Activated T-helper 17 cell treated with anti-CD3 and anti-CD28 coated beads, Interleukin-2, amount 50 U/mL, for 72 hours (primary cell): ENCODE results near the gene ARAF. TPM values are rescaled to one million over a fixed set of nuclear protein-coding genes. Genes with fewer than 3 reads are reported as not detected.

Experiments used
- ATAC-seq: fragments of 150-1000 bp; cut with Tn5 transposase; replicated peaks from 2 replicates; pipeline ENCODE4 v1.10.0; 2021; ENCODE audit warnings: mild to moderate bottlenecking, moderate library complexity
- H3K27ac Mint-ChIP-seq: one replicate; pipeline ENCODE4 v1.8.0; 2022; ENCODE audit warnings: mixed read lengths
- H3K27me3 Mint-ChIP-seq: one replicate; pipeline ENCODE4 v1.8.0; 2022; ENCODE audit warnings: mixed read lengths
- H3K36me3 Mint-ChIP-seq: one replicate; pipeline ENCODE4 v1.8.0; 2022; ENCODE audit warnings: low read depth, mild to moderate bottlenecking, mixed read lengths
- H3K4me1 Mint-ChIP-seq: one replicate; pipeline ENCODE4 v1.8.0; 2022; ENCODE audit warnings: mixed read lengths
- H3K4me3 Mint-ChIP-seq: one replicate; pipeline ENCODE4 v1.8.0; 2022; ENCODE audit warnings: mild to moderate bottlenecking, mixed read lengths
- H3K9me3 Mint-ChIP-seq: one replicate; pipeline ENCODE4 v1.8.0; 2022; ENCODE audit warnings: mixed read lengths
- total RNA-seq, 2 donors: library from RNA; stranded (reverse); gene quantifications; one replicate each; pipeline ENCODE4 v1.2.3, GENCODE V29; 2022

Gene ARAF
- total RNA-seq, 2 donors from 2014 or later = 74.8 to 75.5 TPM

DNA sequence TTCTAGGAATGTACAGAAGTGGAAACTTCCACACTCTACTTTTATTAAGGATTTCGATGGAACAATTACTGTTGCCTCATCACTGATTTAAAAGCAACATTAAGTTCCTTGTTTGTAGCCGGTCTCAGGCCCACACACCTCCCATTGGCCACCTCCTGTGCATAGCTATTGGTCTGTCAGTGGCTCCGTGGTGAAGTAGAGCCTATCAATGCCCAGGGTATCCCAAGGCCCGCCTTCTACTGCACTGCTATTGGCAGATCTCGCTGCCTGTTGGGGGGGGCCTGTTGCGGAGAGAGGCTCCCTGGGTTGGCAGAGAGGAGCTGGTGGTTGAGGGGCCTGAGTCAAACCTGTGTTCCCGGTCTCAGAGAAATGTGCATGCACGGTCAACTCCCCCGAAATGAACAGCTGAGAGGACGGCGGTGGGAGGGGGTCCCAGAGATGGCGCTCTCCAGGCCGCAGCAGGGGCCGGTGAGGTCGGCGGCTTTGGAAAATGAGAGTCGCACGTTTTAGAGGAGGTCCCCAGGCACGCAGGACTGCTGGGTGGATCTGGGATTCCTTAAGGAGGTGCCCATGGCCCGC lies 4.9 kb upstream of the ARAF start:
- Mint-ChIP-seq H3K36me3 (peaks cover 5% of the 10 kb centered on the region), H3K4me1 (peaks cover 9% of the 10 kb centered on the region), H3K27ac (peak overlapping the region; percentile 83), H3K9me3 (no peaks in the 10 kb centered on the region), H3K4me3 (peak overlapping the region; percentile 83), H3K27me3 (no peaks in the 10 kb centered on the region)
- peak; percentile 88 for ATAC-seq

DNA sequence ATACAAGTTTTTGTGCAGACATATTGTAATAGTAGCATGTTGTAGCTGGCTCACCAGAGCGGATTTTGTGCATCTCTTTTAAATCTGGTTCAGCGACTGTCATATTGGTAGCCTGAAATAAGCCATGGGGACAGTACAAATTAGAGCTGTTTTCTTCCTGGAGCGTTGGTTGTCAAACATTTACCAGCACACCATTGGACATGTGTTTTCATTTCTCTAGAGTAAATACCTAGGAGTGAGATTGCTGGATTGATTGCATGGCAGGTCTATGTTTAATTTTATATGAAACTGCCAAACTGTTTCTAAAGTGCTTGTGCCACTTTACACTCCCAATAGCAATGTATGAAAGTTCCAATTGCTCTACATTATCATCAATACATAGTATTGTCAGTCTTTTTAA lies 2.6 kb upstream of the ARAF start:
- Mint-ChIP-seq H3K9me3 (no peaks in the 10 kb centered on the region), H3K27me3 (no peaks in the 10 kb centered on the region), H3K27ac (no peak overlapping the region), H3K4me3 (no peak overlapping the region), H3K36me3 (peaks cover 26% of the 10 kb centered on the region), H3K4me1 (peaks cover 11% of the 10 kb centered on the region)
- ATAC-seq = no peak

GRCh38 chrX:47560179-47560933 lies 649 bp upstream of the ARAF start:
- peaks cover 23% of the 10 kb centered on the region for H3K4me1 Mint-ChIP-seq
- H3K4me3 Mint-ChIP-seq = peak overlapping the region; percentile 96
- no peak for ATAC-seq
- peaks cover 45% of the 10 kb centered on the region for H3K36me3 Mint-ChIP-seq
- no peaks in the 10 kb centered on the region for H3K27me3 Mint-ChIP-seq
- peak overlapping the region; percentile 98 for H3K27ac Mint-ChIP-seq
- H3K9me3 Mint-ChIP-seq = no peaks in the 10 kb centered on the region

DNA sequence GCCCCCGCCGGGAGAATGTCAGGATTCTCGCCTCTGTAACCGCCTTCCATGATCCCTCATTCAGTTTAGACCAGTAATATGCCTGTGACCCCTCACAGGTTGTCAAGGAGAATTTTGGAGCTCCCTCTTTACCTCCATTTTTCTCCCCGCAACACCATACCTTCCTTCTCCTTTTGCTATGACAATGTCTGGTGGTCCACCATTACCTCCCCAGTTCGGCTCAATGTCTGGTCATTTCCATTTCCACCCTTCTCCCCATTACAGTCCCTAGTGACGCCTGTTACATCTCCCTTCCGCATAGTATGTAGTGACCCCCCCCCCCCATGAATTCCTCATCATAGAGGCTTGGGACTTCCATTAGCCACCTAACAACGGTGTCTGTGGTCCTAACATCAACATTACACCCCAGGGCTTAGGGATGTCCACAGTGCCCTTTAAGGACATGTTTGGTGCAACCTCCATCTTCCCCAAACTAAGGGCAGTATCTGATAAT lies 700 bp downstream of the ARAF start:
- ATAC-seq = no peak
- H3K4me3 Mint-ChIP-seq = peak overlapping the region; percentile 96
- no peaks in the 10 kb centered on the region for H3K9me3 Mint-ChIP-seq

DNA sequence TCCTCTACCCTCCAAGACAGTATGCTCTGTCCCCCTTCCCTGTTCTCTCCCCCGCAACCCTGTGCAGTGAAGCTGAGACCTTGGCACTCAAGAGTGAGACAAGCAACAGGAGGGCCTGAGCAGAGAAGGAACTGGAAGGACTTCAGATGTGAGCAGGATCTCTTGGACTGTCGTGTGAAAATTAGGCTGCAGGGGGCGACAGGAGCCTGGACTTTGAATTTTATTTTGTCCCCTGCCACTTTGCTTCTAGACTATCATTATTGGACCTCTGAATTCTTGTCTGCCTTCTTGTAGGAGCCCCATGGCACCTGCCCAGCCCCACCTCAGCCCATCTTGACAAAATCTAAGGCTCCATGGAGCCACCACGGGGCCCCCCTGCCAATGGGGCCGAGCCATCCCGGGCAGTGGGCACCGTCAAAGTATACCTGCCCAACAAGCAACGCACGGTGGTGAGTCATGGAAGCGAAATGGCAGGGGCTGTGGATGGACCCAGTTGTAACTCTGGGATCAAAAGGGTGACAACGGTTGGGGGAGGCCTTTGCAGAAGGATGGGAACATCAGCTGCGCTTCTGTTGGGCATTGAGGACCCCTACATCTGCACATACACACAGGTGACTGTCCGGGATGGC lies 1.7 kb downstream of the ARAF start:
- ATAC-seq = no peak
- Mint-ChIP-seq H3K36me3 (peaks cover 64% of the 10 kb centered on the region), H3K4me3 (peak overlapping the region; percentile 96), H3K27ac (no peak overlapping the region), H3K27me3 (no peaks in the 10 kb centered on the region), H3K4me1 (peaks cover 15% of the 10 kb centered on the region), H3K9me3 (no peaks in the 10 kb centered on the region)

More for the DNA sequence above, 700 bp downstream of the ARAF start:
- Mint-ChIP-seq H3K27ac (peak overlapping the region; percentile 98), H3K4me1 (peaks cover 15% of the 10 kb centered on the region), H3K36me3 (peaks cover 54% of the 10 kb centered on the region), H3K27me3 (no peaks in the 10 kb centered on the region)

- H3K36me3 Mint-ChIP-seq = peaks cover 76% of the 10 kb centered on the region
- H3K4me1 Mint-ChIP-seq = peaks cover 15% of the 10 kb centered on the region
- H3K27me3 Mint-ChIP-seq = no peaks in the 10 kb centered on the region
- peak overlapping the region; percentile 96 for H3K4me3 Mint-ChIP-seq
- no peaks in the 10 kb centered on the region for H3K9me3 Mint-ChIP-seq
- peak overlapping the region; percentile 93 for H3K27ac Mint-ChIP-seq
- ATAC-seq = peak; percentile 34
These were observed 2.9 kb downstream of the ARAF start for GRCh38 chrX:47563801-47564315.

DNA sequence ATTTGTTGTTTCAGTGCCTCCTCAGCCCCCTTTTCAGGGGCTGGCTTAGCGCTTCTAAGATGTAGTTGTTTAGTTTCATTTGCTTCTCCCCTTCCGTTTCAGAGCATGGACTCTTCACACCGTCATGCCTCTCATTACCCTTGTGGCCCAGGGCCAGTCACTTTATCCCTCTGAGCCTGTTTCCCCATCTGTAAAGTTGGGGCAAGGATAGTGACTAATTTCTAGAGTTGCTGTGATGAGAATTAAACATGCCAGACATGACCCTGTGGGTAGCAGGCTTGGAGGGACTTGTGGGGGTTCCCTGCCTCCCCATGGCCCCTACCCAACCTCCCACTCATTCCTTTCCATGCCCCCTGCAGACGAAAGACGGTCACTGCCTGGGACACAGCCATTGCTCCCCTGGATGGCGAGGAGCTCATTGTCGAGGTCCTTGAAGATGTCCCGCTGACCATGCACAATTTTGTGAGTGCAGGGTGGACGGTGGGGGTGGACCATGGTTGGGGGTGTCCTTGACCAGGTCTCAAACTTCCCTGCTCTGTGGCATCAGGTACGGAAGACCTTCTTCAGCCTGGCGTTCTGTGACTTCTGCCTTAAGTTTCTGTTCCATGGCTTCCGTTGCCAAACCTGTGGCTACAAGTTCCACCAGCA lies 3.6 kb downstream of the ARAF start:
- H3K27me3 Mint-ChIP-seq = no peaks in the 10 kb centered on the region
- peak overlapping the region; percentile 93 for H3K27ac Mint-ChIP-seq
- peak overlapping the region; percentile 96 for H3K4me3 Mint-ChIP-seq
- H3K9me3 Mint-ChIP-seq = no peaks in the 10 kb centered on the region
- peak; percentile 46 for ATAC-seq
- peaks cover 15% of the 10 kb centered on the region for H3K4me1 Mint-ChIP-seq
- H3K36me3 Mint-ChIP-seq = peaks cover 83% of the 10 kb centered on the region

- Mint-ChIP-seq H3K4me3 (no peak overlapping the region), H3K27me3 (no peaks in the 10 kb centered on the region), H3K27ac (no peak overlapping the region), H3K36me3 (peaks cover 94% of the 10 kb centered on the region), H3K9me3 (no peaks in the 10 kb centered on the region), H3K4me1 (peaks cover 15% of the 10 kb centered on the region)
- ATAC-seq = no peak
These were observed 5.8 kb downstream of the ARAF start for GRCh38 chrX:47566841-47567240.

GRCh38 chrX:47568656-47569295 lies 7.8 kb downstream of the ARAF start:
- H3K27ac Mint-ChIP-seq = no peak overlapping the region
- no peaks in the 10 kb centered on the region for H3K9me3 Mint-ChIP-seq
- ATAC-seq = no peak
- no peak overlapping the region for H3K4me3 Mint-ChIP-seq
- H3K27me3 Mint-ChIP-seq = no peaks in the 10 kb centered on the region
- H3K36me3 Mint-ChIP-seq = peaks cover 91% of the 10 kb centered on the region
- peaks cover 19% of the 10 kb centered on the region for H3K4me1 Mint-ChIP-seq

GRCh38 chrX:47570794-47571193 lies 9.8 kb downstream of the ARAF start:
- H3K4me1 Mint-ChIP-seq = peaks cover 10% of the 10 kb centered on the region
- no peaks in the 10 kb centered on the region for H3K27me3 Mint-ChIP-seq
- H3K9me3 Mint-ChIP-seq = no peaks in the 10 kb centered on the region
- no peak overlapping the region for H3K4me3 Mint-ChIP-seq
- H3K27ac Mint-ChIP-seq = no peak overlapping the region
- ATAC-seq = no peak
- peaks cover 74% of the 10 kb centered on the region for H3K36me3 Mint-ChIP-seq

DNA sequence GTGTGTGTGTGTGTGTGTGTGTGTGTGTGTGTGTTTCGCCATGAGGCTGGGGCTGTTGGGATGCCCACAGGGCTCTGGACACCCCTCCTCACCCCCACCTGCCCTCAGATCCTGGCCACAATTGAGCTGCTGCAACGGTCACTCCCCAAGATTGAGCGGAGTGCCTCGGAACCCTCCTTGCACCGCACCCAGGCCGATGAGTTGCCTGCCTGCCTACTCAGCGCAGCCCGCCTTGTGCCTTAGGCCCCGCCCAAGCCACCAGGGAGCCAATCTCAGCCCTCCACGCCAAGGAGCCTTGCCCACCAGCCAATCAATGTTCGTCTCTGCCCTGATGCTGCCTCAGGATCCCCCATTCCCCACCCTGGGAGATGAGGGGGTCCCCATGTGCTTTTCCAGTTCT lies 10.2 kb downstream of the ARAF start:
- no peaks in the 10 kb centered on the region for H3K27me3 Mint-ChIP-seq
- H3K27ac Mint-ChIP-seq = no peak overlapping the region
- no peak for ATAC-seq
- H3K4me1 Mint-ChIP-seq = peaks cover 10% of the 10 kb centered on the region
- no peaks in the 10 kb centered on the region for H3K9me3 Mint-ChIP-seq
- peaks cover 70% of the 10 kb centered on the region for H3K36me3 Mint-ChIP-seq
- H3K4me3 Mint-ChIP-seq = no peak overlapping the region

DNA sequence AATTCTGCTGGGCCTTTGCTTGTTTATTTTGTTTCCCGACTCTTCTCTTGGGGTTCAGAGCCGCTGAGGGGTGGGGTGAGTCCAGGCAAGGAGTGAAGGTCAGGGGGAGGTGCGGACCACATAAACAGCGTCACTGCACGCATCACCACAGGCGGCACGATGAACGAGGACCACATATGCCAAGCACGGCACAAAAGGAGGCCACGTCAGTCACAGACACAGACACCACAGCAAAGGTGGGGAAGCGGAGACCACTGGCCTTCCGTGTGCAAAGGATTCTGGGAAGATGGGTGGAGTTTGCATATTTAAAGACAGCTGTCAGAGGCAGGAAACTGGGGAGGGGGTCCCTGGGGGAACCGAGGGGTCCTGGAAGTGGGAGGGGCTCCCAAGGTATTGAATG lies 10.9 kb downstream of the ARAF start:
- peaks cover 13% of the 10 kb centered on the region for H3K4me1 Mint-ChIP-seq
- H3K9me3 Mint-ChIP-seq = no peaks in the 10 kb centered on the region
- ATAC-seq = no peak
- H3K27ac Mint-ChIP-seq = no peak overlapping the region
- H3K27me3 Mint-ChIP-seq = no peaks in the 10 kb centered on the region
- H3K36me3 Mint-ChIP-seq = peaks cover 64% of the 10 kb centered on the region
- H3K4me3 Mint-ChIP-seq = no peak overlapping the region

DNA sequence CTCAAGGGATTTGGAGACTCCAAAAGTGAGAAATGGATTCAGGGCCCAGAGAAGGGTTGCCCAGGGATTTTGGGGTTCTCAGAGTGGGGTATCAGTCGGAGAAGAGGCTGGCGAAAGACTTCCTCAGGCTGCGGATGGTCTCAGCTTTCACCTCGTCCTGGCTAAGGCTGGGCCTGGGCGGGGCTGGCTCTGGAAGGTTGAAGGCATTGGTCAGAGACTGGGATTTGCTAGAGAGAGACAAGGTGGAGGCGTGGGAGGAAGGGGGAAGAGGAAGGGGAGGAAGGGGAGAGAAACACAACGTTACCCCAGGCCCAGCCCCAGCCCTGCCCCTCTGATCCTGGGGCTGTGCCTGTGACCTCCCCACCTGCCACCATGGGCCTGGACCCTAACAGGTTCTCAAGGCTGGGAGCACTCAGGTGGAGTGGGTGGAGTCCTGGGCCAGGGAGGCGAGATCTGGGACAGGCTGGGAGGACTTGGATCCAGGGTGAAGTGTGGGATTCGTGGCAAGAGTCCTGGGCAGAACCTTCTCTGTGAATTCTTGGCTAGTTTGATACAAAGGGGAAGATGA lies 11.9 kb downstream of the ARAF start:
- no peaks in the 10 kb centered on the region for H3K27me3 Mint-ChIP-seq
- H3K4me3 Mint-ChIP-seq = no peak overlapping the region
- H3K4me1 Mint-ChIP-seq = peaks cover 18% of the 10 kb centered on the region
- no peak for ATAC-seq
- H3K27ac Mint-ChIP-seq = peak overlapping the region; percentile 75
- H3K36me3 Mint-ChIP-seq = peaks cover 54% of the 10 kb centered on the region
- no peaks in the 10 kb centered on the region for H3K9me3 Mint-ChIP-seq
